Measurements from ENCODE around the gene ING3. TPM values are rescaled to one million over a fixed set of nuclear protein-coding genes. Genes with fewer than 3 reads are reported as not detected.
A peak's percentile ranks its signal among the peaks of the same experiment; 100 is the strongest.
"Not testable (repeated sequence)": the region's sequence is repeated elsewhere in the genome, so short reads cannot be mapped to it uniquely, and the experiment has no call there.

Gene ING3
- total RNA-seq, 1 experiment from 2014 or later: 33.0 TPM

GRCh38 chr7:120949998-120950538, 509 bp upstream of the ING3 start:
- no peak for DNase-seq (ENCODE audit: low spot score)

- no peak for DNase-seq (ENCODE audit: low spot score)
Measured at GRCh38 chr7:120951309-120951699, 727 bp downstream of the ING3 start.

GRCh38 chr7:120951826-120952225, 1.2 kb downstream of the ING3 start:
- no peak for DNase-seq (ENCODE audit: low spot score)

- DNase-seq (ENCODE audit: low spot score): no peak
Measured at GRCh38 chr7:120955577-120956149, 5.1 kb downstream of the ING3 start.

- DNase-seq (ENCODE audit: low spot score): no peak
Measured at GRCh38 chr7:120959929-120960484, 9.4 kb downstream of the ING3 start.

GRCh38 chr7:120960714-120961113, 10.1 kb downstream of the ING3 start:
- DNase-seq (ENCODE audit: low spot score): no peak

GRCh38 chr7:120961638-120962173, 11.1 kb downstream of the ING3 start:
- peak; percentile 21 for DNase-seq (ENCODE audit: low spot score)

GRCh38 chr7:120964088-120964487, 13.5 kb downstream of the ING3 start:
- DNase-seq (ENCODE audit: low spot score): no peak

GRCh38 chr7:120966961-120967360, 16.4 kb downstream of the ING3 start:
- no peak for DNase-seq (ENCODE audit: low spot score)

GRCh38 chr7:120973849-120974248, 23.3 kb downstream of the ING3 start:
- DNase-seq (ENCODE audit: low spot score): no peak

- no peak for DNase-seq (ENCODE audit: low spot score)
Measured at GRCh38 chr7:120979765-120980499, 29.4 kb downstream of the ING3 start.

GRCh38 chr7:120981117-120981516, 30.5 kb downstream of the ING3 start:
- no peak for DNase-seq (ENCODE audit: low spot score)

- peak; percentile 45 for DNase-seq (ENCODE audit: low spot score)
Measured at GRCh38 chr7:120981888-120982615, 31.5 kb downstream of the ING3 start.

GRCh38 chr7:120983592-120983991, 33.0 kb downstream of the ING3 start:
- DNase-seq (ENCODE audit: low spot score): not testable (repeated sequence)

GRCh38 chr7:120984406-120984805, 33.8 kb downstream of the ING3 start:
- no peak for DNase-seq (ENCODE audit: low spot score)

- no peak for DNase-seq (ENCODE audit: low spot score)
Measured at GRCh38 chr7:120985130-120985758, 34.7 kb downstream of the ING3 start.

- no peak for DNase-seq (ENCODE audit: low spot score)
Measured at GRCh38 chr7:120985839-120986238, 35.3 kb downstream of the ING3 start.

GRCh38 chr7:120986650-120987049, 36.1 kb downstream of the ING3 start:
- no peak for DNase-seq (ENCODE audit: low spot score)

- no peak for DNase-seq (ENCODE audit: low spot score)
Measured at GRCh38 chr7:120987280-120987679, 36.7 kb downstream of the ING3 start.

- DNase-seq (ENCODE audit: low spot score): peak; percentile 95
Measured at GRCh38 chr7:120987683-120988590, 37.4 kb downstream of the ING3 start.
